ENCODE results near the gene HIPK2. TPM values are rescaled to one million over a fixed set of nuclear protein-coding genes. Genes with fewer than 3 reads are reported as not detected.

Gene HIPK2
- total RNA-seq, 1 donor from 2014 or later = 23.0 TPM

DNA sequence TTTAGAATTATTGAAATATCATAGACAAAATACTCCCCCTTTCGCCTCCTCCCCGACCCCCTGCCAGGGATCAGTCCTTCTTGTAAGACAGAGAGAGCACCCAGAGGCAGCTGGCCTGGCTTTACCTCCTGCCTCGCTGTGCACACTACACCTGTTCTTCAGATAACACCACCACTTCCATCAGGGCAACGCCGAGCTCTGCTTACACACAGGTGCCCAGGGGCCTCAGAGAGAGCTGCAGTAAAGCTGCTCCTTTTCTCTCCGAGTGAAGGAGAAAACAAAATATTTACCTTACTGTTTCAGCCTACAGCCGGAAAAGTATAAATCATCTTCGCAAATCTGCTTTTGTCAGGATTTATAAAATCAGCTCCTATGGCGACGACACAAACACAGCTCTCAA lies 80.7 kb downstream of the HIPK2 start:
- CTCF ChIA-PET = no interaction called here
- TF ChIP-seq, protein P1, sequence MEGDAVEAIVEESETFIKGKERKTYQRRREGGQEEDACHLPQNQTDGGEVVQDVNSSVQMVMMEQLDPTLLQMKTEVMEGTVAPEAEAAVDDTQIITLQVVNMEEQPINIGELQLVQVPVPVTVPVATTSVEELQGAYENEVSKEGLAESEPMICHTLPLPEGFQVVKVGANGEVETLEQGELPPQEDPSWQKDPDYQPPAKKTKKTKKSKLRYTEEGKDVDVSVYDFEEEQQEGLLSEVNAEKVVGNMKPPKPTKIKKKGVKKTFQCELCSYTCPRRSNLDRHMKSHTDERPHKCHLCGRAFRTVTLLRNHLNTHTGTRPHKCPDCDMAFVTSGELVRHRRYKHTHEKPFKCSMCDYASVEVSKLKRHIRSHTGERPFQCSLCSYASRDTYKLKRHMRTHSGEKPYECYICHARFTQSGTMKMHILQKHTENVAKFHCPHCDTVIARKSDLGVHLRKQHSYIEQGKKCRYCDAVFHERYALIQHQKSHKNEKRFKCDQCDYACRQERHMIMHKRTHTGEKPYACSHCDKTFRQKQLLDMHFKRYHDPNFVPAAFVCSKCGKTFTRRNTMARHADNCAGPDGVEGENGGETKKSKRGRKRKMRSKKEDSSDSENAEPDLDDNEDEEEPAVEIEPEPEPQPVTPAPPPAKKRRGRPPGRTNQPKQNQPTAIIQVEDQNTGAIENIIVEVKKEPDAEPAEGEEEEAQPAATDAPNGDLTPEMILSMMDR (IDR thresholded peaks at IDR 0.05) = no peak
- Mint-ChIP-seq H3K4me1 (peaks cover 57% of the 10 kb centered on the region), H3K36me3 (ENCODE audit: low read depth) (peaks cover 14% of the 10 kb centered on the region), H3K4me3 (no peak overlapping the region), H3K9me3 (no peaks in the 10 kb centered on the region), H3K27ac (peak overlapping the region; percentile 3), H3K27me3 (no peaks in the 10 kb centered on the region)
- ATAC-seq (ENCODE audit: low read depth) (no peak), DNase-seq (no peak)
- POLR2A ChIA-PET = no interaction called here
- intact Hi-C loops (cut with micrococcal nuclease) = loop anchor here (2.0 to 5.0 kb wide), 2 partner anchors 18 to 50 kb away; no protein-coding TSS in a partner anchor

DNA sequence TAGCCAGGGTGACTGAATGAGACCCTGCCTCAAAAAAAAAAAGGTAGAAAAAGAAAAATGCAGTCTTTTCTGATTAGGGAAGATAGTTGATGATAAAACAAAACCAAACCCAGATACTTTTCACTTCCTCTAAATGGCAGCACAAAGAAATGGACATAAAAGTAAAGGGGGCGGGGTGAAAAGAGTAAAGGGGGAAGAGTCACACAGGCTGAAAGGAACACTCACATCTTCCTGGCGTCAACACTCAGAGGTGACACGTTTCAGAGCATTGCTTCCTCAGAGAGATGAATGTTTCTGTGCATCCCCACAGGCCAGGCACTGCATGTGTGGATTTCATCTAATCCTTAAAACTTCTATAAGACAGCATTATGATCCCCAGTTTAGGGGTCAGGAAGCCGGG lies 81.2 kb downstream of the HIPK2 start:
- no peaks in the 10 kb centered on the region for H3K27me3 Mint-ChIP-seq
- H3K4me1 Mint-ChIP-seq = peaks cover 57% of the 10 kb centered on the region
- ChIA-PET CTCF (no interaction called here), POLR2A (no interaction called here)
- intact Hi-C loops (cut with micrococcal nuclease) = loop anchor here (2.0 to 5.0 kb wide), 2 partner anchors 18 to 49 kb away; no protein-coding TSS in a partner anchor
- ATAC-seq (ENCODE audit: low read depth) (peak; percentile 88), DNase-seq (no peak)
- peak overlapping the region; percentile 17 for H3K4me3 Mint-ChIP-seq
- H3K36me3 Mint-ChIP-seq (ENCODE audit: low read depth) = peaks cover 11% of the 10 kb centered on the region
- H3K9me3 Mint-ChIP-seq = no peaks in the 10 kb centered on the region
- TF ChIP-seq, protein P1 (IDR thresholded peaks at IDR 0.05) = no peak
- peak overlapping the region; percentile 77 for H3K27ac Mint-ChIP-seq

DNA sequence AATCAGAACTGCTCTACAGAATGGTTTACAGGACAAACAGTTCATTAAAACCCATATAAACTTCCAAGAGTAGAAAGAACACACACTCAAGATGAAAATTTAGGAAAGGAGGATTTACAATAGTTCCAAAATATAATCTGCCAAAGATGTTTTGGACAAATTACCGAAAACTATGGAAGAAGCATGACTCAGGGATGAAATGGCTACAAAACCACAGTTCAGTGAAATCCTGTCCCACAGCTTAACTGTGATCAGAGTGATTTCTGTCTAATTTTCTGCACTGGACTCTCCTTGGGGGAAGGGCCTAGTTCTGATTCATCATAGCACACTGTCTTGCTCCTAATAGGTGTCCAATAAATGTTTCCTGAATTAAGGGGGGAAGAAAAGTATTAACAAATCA lies 82.2 kb downstream of the HIPK2 start:
- Mint-ChIP-seq H3K4me3 (no peak overlapping the region), H3K36me3 (ENCODE audit: low read depth) (peaks cover 10% of the 10 kb centered on the region)

DNA sequence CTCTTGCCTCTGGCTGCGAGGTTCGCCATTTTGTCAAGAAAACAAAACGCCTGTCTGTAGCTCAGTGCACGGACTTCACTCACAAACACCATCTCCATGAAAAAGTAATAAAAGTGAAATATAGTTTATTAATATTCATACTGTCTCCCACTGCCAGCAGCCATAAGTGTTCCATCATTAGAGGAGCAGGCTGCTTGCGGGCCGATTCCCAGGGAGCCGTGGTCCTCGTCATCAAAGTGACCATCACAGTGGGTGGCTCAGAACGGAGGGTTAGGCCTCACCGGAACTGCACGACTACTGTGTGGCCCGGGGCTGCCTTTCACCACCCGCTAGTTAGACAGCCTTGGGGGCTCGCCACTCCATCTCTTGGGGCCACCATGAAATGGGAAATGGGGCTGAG lies 82.7 kb downstream of the HIPK2 start:
- Mint-ChIP-seq H3K4me3 (no peak overlapping the region), H3K9me3 (no peaks in the 10 kb centered on the region), H3K36me3 (ENCODE audit: low read depth) (peaks cover 14% of the 10 kb centered on the region), H3K27ac (no peak overlapping the region), H3K27me3 (no peaks in the 10 kb centered on the region), H3K4me1 (peaks cover 50% of the 10 kb centered on the region)
- DNase-seq (no peak), ATAC-seq (ENCODE audit: low read depth) (no peak)
- intact Hi-C loops (cut with micrococcal nuclease) = loop anchor here (5.0 kb wide), 1 partner anchor 48 kb away; no protein-coding TSS in a partner anchor
- TF ChIP-seq, protein P1 (IDR thresholded peaks at IDR 0.05) = no peak
- ChIA-PET CTCF (no interaction called here), POLR2A (no interaction called here)

More for the DNA sequence above, 82.2 kb downstream of the HIPK2 start:
- Mint-ChIP-seq H3K4me1 (peaks cover 55% of the 10 kb centered on the region), H3K27me3 (no peaks in the 10 kb centered on the region), H3K27ac (no peak overlapping the region), H3K9me3 (no peaks in the 10 kb centered on the region)
- no peak for DNase-seq
- intact Hi-C loops (cut with micrococcal nuclease) = loop anchor here (5.0 kb wide), 1 partner anchor 48 kb away; no protein-coding TSS in a partner anchor
- ChIA-PET CTCF (no interaction called here), POLR2A (no interaction called here)
- no peak for ATAC-seq (ENCODE audit: low read depth)
- TF ChIP-seq, protein P1 (IDR thresholded peaks at IDR 0.05) = no peak

DNA sequence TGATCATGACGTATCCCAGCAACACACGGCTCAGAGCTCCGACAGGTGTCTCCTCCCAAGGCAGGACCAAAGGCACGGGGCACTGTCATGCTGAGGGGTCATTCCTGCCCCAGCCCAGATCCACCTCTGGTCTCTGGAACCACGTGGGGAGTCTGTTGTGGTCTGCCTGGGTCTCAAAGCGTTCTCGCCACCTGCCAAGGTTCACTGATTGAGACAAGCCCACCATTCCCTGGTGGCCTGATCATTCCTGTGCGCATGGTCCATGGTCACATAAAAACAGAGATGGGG lies 83.5 kb downstream of the HIPK2 start:
- Mint-ChIP-seq H3K27me3 (no peaks in the 10 kb centered on the region), H3K4me1 (peaks cover 43% of the 10 kb centered on the region), H3K9me3 (no peaks in the 10 kb centered on the region), H3K36me3 (ENCODE audit: low read depth) (peaks cover 18% of the 10 kb centered on the region), H3K4me3 (no peak overlapping the region), H3K27ac (no peak overlapping the region)
- intact Hi-C loops (cut with micrococcal nuclease) = no loop called here
- TF ChIP-seq, protein P1 (IDR thresholded peaks at IDR 0.05) = no peak
- ChIA-PET POLR2A (no interaction called here), CTCF (no interaction called here)
- ATAC-seq (ENCODE audit: low read depth) (no peak), DNase-seq (no peak)

Data from activated B cell treated with CpG ODN at 0.5 μM for 24 hours (primary cell).